Measurements from ENCODE around the gene YWHAG. TPM values are rescaled to one million over a fixed set of nuclear protein-coding genes. Genes with fewer than 3 reads are reported as not detected.

The YWHAG gene
- total RNA-seq, 1 donor from 2014 or later = 151 TPM

DNA sequence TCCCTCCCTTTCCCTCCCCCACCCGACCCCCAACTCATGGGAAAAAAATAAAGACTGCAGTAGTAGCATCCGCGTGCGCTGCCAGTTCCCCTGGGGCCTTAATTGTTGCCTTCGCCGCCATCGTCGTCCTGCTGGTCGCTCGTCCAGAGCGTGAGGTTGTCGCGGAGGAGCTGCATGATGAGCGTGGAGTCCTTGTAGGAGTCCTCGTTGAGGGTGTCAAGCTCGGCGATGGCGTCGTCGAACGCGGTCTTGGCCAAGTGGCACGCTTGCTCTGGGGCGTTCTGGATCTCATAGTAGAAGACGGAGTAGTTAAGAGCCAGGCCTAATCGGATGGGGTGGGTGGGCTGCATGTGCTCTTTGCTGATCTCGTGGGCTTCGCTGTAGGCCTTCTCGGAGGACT is 29.3 kb downstream of the YWHAG start:
- Mint-ChIP-seq H3K36me3 (ENCODE audit: unreplicated experiment) (peaks cover 40% of the 10 kb centered on the region), H3K27ac (ENCODE audit: unreplicated experiment) (peak overlapping the region; percentile 2), H3K27me3 (ENCODE audit: unreplicated experiment) (no peaks in the 10 kb centered on the region), H3K4me3 (ENCODE audit: unreplicated experiment) (no peak overlapping the region), H3K9me3 (ENCODE audit: unreplicated experiment) (no peaks in the 10 kb centered on the region), H3K4me1 (ENCODE audit: unreplicated experiment) (peaks cover 29% of the 10 kb centered on the region)
- TF ChIP-seq, protein P1, sequence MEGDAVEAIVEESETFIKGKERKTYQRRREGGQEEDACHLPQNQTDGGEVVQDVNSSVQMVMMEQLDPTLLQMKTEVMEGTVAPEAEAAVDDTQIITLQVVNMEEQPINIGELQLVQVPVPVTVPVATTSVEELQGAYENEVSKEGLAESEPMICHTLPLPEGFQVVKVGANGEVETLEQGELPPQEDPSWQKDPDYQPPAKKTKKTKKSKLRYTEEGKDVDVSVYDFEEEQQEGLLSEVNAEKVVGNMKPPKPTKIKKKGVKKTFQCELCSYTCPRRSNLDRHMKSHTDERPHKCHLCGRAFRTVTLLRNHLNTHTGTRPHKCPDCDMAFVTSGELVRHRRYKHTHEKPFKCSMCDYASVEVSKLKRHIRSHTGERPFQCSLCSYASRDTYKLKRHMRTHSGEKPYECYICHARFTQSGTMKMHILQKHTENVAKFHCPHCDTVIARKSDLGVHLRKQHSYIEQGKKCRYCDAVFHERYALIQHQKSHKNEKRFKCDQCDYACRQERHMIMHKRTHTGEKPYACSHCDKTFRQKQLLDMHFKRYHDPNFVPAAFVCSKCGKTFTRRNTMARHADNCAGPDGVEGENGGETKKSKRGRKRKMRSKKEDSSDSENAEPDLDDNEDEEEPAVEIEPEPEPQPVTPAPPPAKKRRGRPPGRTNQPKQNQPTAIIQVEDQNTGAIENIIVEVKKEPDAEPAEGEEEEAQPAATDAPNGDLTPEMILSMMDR (IDR thresholded peaks at IDR 0.05) = no peak
- no peak for DNase-seq (ENCODE audit: extremely low spot score, unreplicated experiment)

DNA sequence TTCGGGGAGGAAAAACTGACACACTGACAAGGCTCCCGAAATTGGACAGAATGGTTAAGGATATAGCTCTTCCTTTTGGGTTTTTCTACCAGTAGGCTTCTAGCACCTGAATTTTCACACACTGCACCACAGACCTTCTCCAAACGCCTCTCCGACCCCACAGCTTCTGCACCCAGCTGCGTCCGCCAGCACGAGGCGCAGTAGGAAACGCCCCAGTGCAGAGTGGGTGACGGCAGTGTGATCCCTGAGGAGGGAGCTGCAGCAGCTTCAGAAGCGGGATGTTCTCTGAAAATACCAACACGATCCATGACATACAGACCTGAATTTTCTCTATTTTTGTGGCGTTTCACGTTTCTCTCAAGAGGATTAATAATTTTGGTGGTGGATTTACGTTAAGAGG is 30.4 kb downstream of the YWHAG start:
- H3K36me3 Mint-ChIP-seq (ENCODE audit: unreplicated experiment) = peaks cover 37% of the 10 kb centered on the region
- TF ChIP-seq, protein P1 (IDR thresholded peaks at IDR 0.05) = no peak

DNA sequence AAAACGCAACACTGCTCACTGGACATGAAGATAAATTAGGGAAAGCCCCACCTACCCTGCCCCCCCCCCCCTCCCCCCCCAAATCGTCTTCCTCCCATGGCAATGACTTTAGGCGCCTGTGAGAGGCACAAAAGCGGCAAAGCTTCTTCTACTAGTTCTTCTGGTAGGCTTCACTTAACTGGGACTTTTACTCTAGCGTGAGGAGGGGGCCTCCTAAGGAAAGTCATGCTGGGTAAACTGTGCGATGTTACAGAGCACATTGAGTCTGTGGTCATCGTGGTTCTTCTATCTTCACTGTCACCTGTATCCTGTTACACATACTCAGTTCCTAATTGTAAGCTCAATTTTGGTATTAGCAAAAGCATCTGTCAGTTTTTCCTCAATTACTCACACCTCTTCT is 31.2 kb downstream of the YWHAG start:
- Mint-ChIP-seq H3K36me3 (ENCODE audit: unreplicated experiment) (peaks cover 34% of the 10 kb centered on the region), H3K4me3 (ENCODE audit: unreplicated experiment) (no peak overlapping the region), H3K9me3 (ENCODE audit: unreplicated experiment) (no peaks in the 10 kb centered on the region), H3K27ac (ENCODE audit: unreplicated experiment) (no peak overlapping the region), H3K4me1 (ENCODE audit: unreplicated experiment) (peaks cover 19% of the 10 kb centered on the region), H3K27me3 (ENCODE audit: unreplicated experiment) (no peaks in the 10 kb centered on the region)
- DNase-seq (ENCODE audit: extremely low spot score, unreplicated experiment) = no peak
- TF ChIP-seq, protein P1 (IDR thresholded peaks at IDR 0.05) = no peak

More for the DNA sequence above, 30.4 kb downstream of the YWHAG start:
- DNase-seq (ENCODE audit: extremely low spot score, unreplicated experiment) = no peak
- Mint-ChIP-seq H3K4me1 (ENCODE audit: unreplicated experiment) (peaks cover 20% of the 10 kb centered on the region), H3K27me3 (ENCODE audit: unreplicated experiment) (no peaks in the 10 kb centered on the region), H3K4me3 (ENCODE audit: unreplicated experiment) (no peak overlapping the region), H3K9me3 (ENCODE audit: unreplicated experiment) (no peaks in the 10 kb centered on the region), H3K27ac (ENCODE audit: unreplicated experiment) (no peak overlapping the region)

DNA sequence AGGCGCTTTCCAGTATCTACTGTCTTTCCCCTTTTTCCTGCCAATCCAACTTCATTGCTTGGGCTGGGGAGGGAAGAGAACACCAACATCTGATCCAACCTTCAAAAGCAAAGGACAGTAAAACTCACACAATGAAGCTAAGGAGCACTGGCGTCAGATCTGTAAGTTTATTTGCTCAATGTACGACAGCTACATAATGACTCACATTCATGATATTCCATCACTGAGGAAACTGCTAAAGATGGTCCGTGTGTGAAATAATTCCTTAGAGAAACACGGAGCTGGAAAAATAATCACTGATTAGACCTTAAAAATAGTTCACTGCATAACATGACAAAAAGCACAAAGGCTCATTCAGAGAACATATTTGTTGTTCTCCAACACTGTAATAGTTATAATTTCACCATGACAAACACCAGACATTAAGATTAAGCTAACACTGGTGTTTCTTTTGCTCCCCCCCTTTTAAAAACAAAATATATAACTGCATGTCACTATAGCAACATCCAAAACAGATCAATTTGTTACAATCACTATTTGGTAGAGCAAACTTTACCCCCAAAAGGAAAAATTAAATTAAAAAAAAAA is 32.1 kb downstream of the YWHAG start:
- Mint-ChIP-seq H3K36me3 (ENCODE audit: unreplicated experiment) (peaks cover 34% of the 10 kb centered on the region), H3K4me1 (ENCODE audit: unreplicated experiment) (peaks cover 12% of the 10 kb centered on the region), H3K4me3 (ENCODE audit: unreplicated experiment) (no peak overlapping the region), H3K9me3 (ENCODE audit: unreplicated experiment) (no peaks in the 10 kb centered on the region), H3K27ac (ENCODE audit: unreplicated experiment) (peak overlapping the region; percentile 75), H3K27me3 (ENCODE audit: unreplicated experiment) (no peaks in the 10 kb centered on the region)
- TF ChIP-seq, protein P1 (IDR thresholded peaks at IDR 0.05) = no peak
- DNase-seq (ENCODE audit: extremely low spot score, unreplicated experiment) = no peak

DNA sequence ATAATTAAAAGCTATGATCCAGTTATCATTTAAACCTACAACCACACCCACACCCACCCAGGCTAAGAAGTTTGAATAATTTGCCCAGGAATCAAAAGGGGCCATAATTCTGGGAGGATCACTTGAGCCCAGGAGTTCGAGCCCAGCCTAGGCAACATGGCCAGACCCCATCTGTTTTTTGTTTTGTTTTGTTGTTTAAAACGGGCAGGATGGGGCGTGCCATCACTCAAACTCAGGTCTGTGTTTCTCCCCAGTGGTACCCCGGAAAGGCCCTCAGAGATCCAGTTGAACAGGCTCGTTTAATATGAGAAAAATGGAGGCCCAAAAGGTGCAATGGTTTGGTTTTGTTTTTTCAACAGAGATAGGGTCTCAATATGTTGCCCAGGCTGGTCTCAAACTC is 33.0 kb downstream of the YWHAG start:
- no peak overlapping the region for H3K4me3 Mint-ChIP-seq (ENCODE audit: unreplicated experiment)
- TF ChIP-seq, protein P1 (IDR thresholded peaks at IDR 0.05) = no peak
- H3K4me1 Mint-ChIP-seq (ENCODE audit: unreplicated experiment) = peaks cover 12% of the 10 kb centered on the region
- H3K27ac Mint-ChIP-seq (ENCODE audit: unreplicated experiment) = no peak overlapping the region
- H3K9me3 Mint-ChIP-seq (ENCODE audit: unreplicated experiment) = no peaks in the 10 kb centered on the region
- H3K27me3 Mint-ChIP-seq (ENCODE audit: unreplicated experiment) = no peaks in the 10 kb centered on the region
- peaks cover 34% of the 10 kb centered on the region for H3K36me3 Mint-ChIP-seq (ENCODE audit: unreplicated experiment)
- DNase-seq (ENCODE audit: extremely low spot score, unreplicated experiment) = no peak

Data from osteocyte (in vitro differentiated cells).